Mesenteric fat pad (tissue), 1 donor: ENCODE measurements around the gene ZSCAN16. TPM values are rescaled to one million over a fixed set of nuclear protein-coding genes. Genes with fewer than 3 reads are reported as not detected.

ENCODE experiments used
- DNase-seq: peaks from one replicate; pipeline ENCODE4 v3.0.0-alpha.2; 2020; ENCODE audit warnings: low spot score
- total RNA-seq: library from RNA; stranded (reverse); fragmentation: NEBNext Ultra II Directional; extraction: Animal tissue kit (Norgen Biotek cat#: 25700); gene quantifications from one replicate; pipeline ENCODE4 v1.2.1, GENCODE V29; 2021
- donor health status: DM: yes; HTN: yes; CAD: no.

Gene ZSCAN16
- total RNA-seq, 1 donor from 2014 or later: 3.4 TPM

GRCh38 chr6:28167926-28168325, 43.5 kb downstream of the ZSCAN16 start:
- no peak for DNase-seq

GRCh38 chr6:28171271-28171670, 46.9 kb downstream of the ZSCAN16 start:
- no peak for DNase-seq

GRCh38 chr6:28172006-28172405, 47.6 kb downstream of the ZSCAN16 start:
- no peak for DNase-seq

GRCh38 chr6:28176373-28176772, 52.0 kb downstream of the ZSCAN16 start:
- DNase-seq: no peak

Other genes starting within 250 kb of the ZSCAN16 start
- gene OR2B2, start 212.2 kb upstream of the ZSCAN16 start, total RNA-seq: not detected
- not detected for gene OR2B6, start 167.4 kb upstream of the ZSCAN16 start, total RNA-seq
- 0.19 TPM for gene ZNF165, start 44.0 kb upstream of the ZSCAN16 start, total RNA-seq
- gene ZKSCAN8, start 17.3 kb downstream of the ZSCAN16 start, total RNA-seq: 15.1 TPM
- gene ZSCAN9, start 100.7 kb downstream of the ZSCAN16 start, total RNA-seq: 6.4 TPM
- 2.7 TPM for gene ZKSCAN4, start 127.7 kb downstream of the ZSCAN16 start, total RNA-seq
- gene NKAPL, start 134.7 kb downstream of the ZSCAN16 start, total RNA-seq: 3.1 TPM
- 5.9 TPM for gene ZSCAN26, start 142.5 kb downstream of the ZSCAN16 start, total RNA-seq
- 4.0 TPM for gene PGBD1, start 157.0 kb downstream of the ZSCAN16 start, total RNA-seq
- gene ZSCAN31, start 211.5 kb downstream of the ZSCAN16 start, total RNA-seq: 5.8 TPM
- 3.0 TPM for gene ZKSCAN3, start 225.3 kb downstream of the ZSCAN16 start, total RNA-seq